HepG2 (cell line): ENCODE data around the gene SPAG4. TPM values are rescaled to one million over a fixed set of nuclear protein-coding genes. Genes with fewer than 3 reads are reported as not detected.

Experiments
- CENPX ChIP-seq: sonication (generic); formaldehyde crosslinking; IDR thresholded peaks from 2 replicates; pipeline ENCODE4 v1.9.0; 2021; ENCODE audit warnings: mild to moderate bottlenecking, missing genetic modification reagents, moderate library complexity
- MATR3 ChIP-seq: sonication (generic); formaldehyde crosslinking; IDR thresholded peaks from 2 replicates; pipeline ENCODE4 v1.4.0; 2020; ENCODE audit warnings: missing genetic modification reagents
- NCOA5 ChIP-seq: sonication (generic); formaldehyde crosslinking; IDR thresholded peaks from 2 replicates; pipeline ENCODE4 v1.4.0; 2020; ENCODE audit warnings: missing genetic modification reagents
- NFKBIZ ChIP-seq: IDR thresholded peaks from 2 replicates; pipeline ENCODE4 v1.6.1; 2018; ENCODE audit warnings: missing genetic modification reagents, missing compliant biosample characterization
- RFX3 ChIP-seq: IDR thresholded peaks from 2 replicates; pipeline ENCODE4 v1.6.1; 2016; ENCODE audit warnings: missing biosample characterization, missing genetic modification reagents
- SCMH1 ChIP-seq: sonication (generic); formaldehyde crosslinking; IDR thresholded peaks from 2 replicates; pipeline ENCODE4 v1.9.0; 2021; ENCODE audit warnings: missing genetic modification reagents, mild to moderate bottlenecking, borderline replicate concordance
- TAF15 ChIP-seq: fragments of 200-400 bp; formaldehyde crosslinking; IDR thresholded peaks from one replicate; pipeline ENCODE4 v1.6.1; 2018; ENCODE audit warnings: mild to moderate bottlenecking, low read depth, low read length; ENCODE audit not compliant: poor library complexity, severe bottlenecking
- ZBTB42 ChIP-seq: sonication (generic); formaldehyde crosslinking; IDR thresholded peaks from 2 replicates; pipeline ENCODE4 v1.5.0; 2020; ENCODE audit warnings: mild to moderate bottlenecking, missing genetic modification reagents
- ZFP90 ChIP-seq: sonication (generic); formaldehyde crosslinking; IDR thresholded peaks from 2 replicates; pipeline ENCODE4 v1.8.0; 2022; ENCODE audit warnings: missing genetic modification reagents, mild to moderate bottlenecking, inconsistent platforms, borderline replicate concordance
- ZNF235 ChIP-seq: sonication (generic); formaldehyde crosslinking; IDR thresholded peaks from 2 replicates; pipeline ENCODE4 v1.8.1; 2023; ENCODE audit warnings: mild to moderate bottlenecking, missing genetic modification reagents, borderline replicate concordance
- ZNF264 ChIP-seq: sonication (generic); formaldehyde crosslinking; IDR thresholded peaks from 2 replicates; pipeline ENCODE4 v1.4.0; 2020; ENCODE audit warnings: missing genetic modification reagents
- ZNF460 ChIP-seq: sonication (generic); formaldehyde crosslinking; IDR thresholded peaks from 2 replicates; pipeline ENCODE4 v1.5.1; 2020; ENCODE audit warnings: missing genetic modification reagents, mild to moderate bottlenecking, borderline replicate concordance
- ZNF746 ChIP-seq: sonication (generic); formaldehyde crosslinking; IDR thresholded peaks from 2 replicates; pipeline ENCODE4 v1.8.0; 2022; ENCODE audit warnings: mild to moderate bottlenecking, missing genetic modification reagents
- polyA plus RNA-seq, 8 experiments: library from polyadenylated mRNA; depleted of rRNA in 3 of 8; stranded (reverse) in 7 of 8; unstranded in 1 of 8; fragments of >200 nt; fragmentation: Illumina TruSeq in 4 of 8; extraction: Trizol in 4 of 8; gene quantifications; 2 replicates each; pipeline versions ENCODE4 v1.2.1 to v1.2.3, GENCODE V29; 2011 to 2016; ENCODE audit warnings: low read depth in 4 of 8, missing spikeins in 1 of 8, mixed read lengths in 1 of 8; ENCODE audit not compliant: insufficient read depth in 1 of 8
- total RNA-seq, 5 experiments: library from RNA; depleted of rRNA; stranded (reverse); fragments of >200 nt; fragmentation: Illumina TruSeq; extraction: Trizol; gene quantifications; 2 replicates each; pipeline ENCODE4 v1.2.3, GENCODE V29; 2016; ENCODE audit warnings: low read depth in 1 of 5
- TF ChIP-seq, protein P1 (sequence below): sonication (generic); formaldehyde crosslinking; IDR thresholded peaks from 2 replicates; pipeline ENCODE4 v1.5.0; 2020; ENCODE audit warnings: missing genetic modification reagents
- TF ChIP-seq, protein P2 (sequence below): sonication (generic); formaldehyde crosslinking; IDR thresholded peaks from 2 replicates; pipeline ENCODE4 v1.4.0; 2020; ENCODE audit warnings: missing genetic modification reagents; ENCODE audit errors: not compliant biosample characterization
- TF ChIP-seq, protein P3 (sequence below): sonication (generic); formaldehyde crosslinking; IDR thresholded peaks from 2 replicates; pipeline ENCODE4 v1.4.0; 2020; ENCODE audit warnings: low read depth, mild to moderate bottlenecking, missing genetic modification reagents
- TF ChIP-seq, protein P4 (sequence below): sonication (generic); formaldehyde crosslinking; IDR thresholded peaks from 2 replicates; pipeline ENCODE4 v1.9.0; 2022; ENCODE audit warnings: low read depth, missing genetic modification reagents
- TF ChIP-seq, protein P5 (sequence below): sonication (generic); formaldehyde crosslinking; IDR thresholded peaks from 2 replicates; pipeline ENCODE4 v1.8.0; 2022; ENCODE audit warnings: mild to moderate bottlenecking, missing genetic modification reagents; ENCODE audit not compliant: insufficient replicate concordance
- TF ChIP-seq, protein P6 (sequence below): IDR thresholded peaks from 2 replicates; pipeline ENCODE4 v1.6.1; 2018; ENCODE audit warnings: missing genetic modification reagents

SPAG4 gene
- total and polyA plus RNA-seq, 2 of the 13 experiments (the other 11 are each of a cell fraction or from before 2014, with no cell fraction given), result 5.8 to 137 TPM

DNA sequence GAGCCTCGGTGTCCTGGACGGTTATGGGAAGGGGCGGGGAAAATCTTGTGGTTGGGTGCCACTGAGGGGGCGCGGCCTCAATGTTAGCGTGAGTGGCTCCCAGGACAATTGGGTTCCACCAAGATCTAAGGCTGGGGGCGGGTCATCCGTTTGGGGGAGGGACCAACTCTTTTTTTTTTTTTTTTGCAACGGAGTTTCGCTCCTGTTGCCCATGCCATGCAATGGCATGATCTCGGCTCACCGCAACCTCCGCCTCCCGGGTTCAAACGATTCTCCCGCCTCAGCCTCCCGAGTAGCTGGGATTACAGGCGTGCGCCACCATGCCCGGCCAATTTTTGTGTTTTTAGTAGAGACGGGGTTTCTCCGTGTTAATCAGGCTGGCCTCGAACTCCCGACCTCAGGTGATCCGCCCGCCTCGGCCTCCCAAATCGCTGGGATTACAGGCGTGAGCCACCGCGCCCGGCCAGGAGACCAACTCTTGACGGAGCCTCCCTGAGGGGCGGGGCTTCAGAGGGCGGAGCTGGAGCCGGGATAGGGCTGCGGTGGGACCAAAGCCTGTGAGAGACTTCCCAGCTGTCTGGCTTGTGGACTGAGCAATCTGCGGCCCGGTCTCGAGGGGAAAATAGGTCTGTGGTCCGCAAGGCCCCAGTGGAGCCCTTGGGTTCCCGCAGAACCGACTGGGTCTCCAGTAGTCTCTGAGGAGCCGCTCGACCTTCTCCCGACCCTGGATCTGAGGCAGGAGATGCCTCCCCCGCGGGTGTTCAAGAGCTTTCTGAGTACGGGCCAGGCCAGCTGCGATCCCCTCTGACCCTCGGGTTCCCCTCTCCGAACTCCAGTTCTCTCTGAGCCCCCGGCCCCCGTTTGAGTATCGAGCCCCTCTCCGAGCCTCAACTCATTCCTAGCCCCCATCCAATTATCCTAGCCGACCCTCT is 1.1 kb downstream of the SPAG4 start (continued):
- TF ChIP-seq, protein P1, sequence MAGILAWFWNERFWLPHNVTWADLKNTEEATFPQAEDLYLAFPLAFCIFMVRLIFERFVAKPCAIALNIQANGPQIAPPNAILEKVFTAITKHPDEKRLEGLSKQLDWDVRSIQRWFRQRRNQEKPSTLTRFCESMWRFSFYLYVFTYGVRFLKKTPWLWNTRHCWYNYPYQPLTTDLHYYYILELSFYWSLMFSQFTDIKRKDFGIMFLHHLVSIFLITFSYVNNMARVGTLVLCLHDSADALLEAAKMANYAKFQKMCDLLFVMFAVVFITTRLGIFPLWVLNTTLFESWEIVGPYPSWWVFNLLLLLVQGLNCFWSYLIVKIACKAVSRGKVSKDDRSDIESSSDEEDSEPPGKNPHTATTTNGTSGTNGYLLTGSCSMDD (CRISPR knock-in tag), result no peak
- TF ChIP-seq NFKBIZ, result peak; percentile 47; the same call in 1 of the 2 replicates
- TF ChIP-seq, protein P2, sequence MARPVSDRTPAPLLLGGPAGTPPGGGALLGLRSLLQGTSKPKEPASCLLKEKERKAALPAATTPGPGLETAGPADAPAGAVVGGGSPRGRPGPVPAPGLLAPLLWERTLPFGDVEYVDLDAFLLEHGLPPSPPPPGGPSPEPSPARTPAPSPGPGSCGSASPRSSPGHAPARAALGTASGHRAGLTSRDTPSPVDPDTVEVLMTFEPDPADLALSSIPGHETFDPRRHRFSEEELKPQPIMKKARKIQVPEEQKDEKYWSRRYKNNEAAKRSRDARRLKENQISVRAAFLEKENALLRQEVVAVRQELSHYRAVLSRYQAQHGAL, result peak; percentile 4
- peak; percentile 17; the same call in 1 of the 2 replicates for TF ChIP-seq ZNF746
- peak; percentile 80; the same call in 1 of the 2 replicates for TF ChIP-seq ZNF235 (CRISPR knock-in tag)
- TF ChIP-seq ZNF460 (CRISPR knock-in tag), result peak; percentile 100
- peak; percentile 97 for TF ChIP-seq TAF15
- TF ChIP-seq, protein P3, sequence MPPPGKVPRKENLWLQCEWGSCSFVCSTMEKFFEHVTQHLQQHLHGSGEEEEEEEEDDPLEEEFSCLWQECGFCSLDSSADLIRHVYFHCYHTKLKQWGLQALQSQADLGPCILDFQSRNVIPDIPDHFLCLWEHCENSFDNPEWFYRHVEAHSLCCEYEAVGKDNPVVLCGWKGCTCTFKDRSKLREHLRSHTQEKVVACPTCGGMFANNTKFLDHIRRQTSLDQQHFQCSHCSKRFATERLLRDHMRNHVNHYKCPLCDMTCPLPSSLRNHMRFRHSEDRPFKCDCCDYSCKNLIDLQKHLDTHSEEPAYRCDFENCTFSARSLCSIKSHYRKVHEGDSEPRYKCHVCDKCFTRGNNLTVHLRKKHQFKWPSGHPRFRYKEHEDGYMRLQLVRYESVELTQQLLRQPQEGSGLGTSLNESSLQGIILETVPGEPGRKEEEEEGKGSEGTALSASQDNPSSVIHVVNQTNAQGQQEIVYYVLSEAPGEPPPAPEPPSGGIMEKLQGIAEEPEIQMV, result peak; percentile 79; the same call in 1 of the 2 replicates
- no peak for TF ChIP-seq RFX3
- no peak for TF ChIP-seq ZBTB42 (CRISPR knock-in tag)
- TF ChIP-seq, protein P4, sequence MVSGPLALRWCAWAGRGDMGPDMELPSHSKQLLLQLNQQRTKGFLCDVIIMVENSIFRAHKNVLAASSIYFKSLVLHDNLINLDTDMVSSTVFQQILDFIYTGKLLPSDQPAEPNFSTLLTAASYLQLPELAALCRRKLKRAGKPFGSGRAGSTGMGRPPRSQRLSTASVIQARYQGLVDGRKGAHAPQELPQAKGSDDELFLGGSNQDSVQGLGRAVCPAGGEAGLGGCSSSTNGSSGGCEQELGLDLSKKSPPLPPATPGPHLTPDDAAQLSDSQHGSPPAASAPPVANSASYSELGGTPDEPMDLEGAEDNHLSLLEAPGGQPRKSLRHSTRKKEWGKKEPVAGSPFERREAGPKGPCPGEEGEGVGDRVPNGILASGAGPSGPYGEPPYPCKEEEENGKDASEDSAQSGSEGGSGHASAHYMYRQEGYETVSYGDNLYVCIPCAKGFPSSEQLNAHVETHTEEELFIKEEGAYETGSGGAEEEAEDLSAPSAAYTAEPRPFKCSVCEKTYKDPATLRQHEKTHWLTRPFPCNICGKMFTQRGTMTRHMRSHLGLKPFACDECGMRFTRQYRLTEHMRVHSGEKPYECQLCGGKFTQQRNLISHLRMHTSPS (CRISPR knock-in tag), result no peak
- peak; percentile 89 for TF ChIP-seq ZNF264 (CRISPR knock-in tag)
- TF ChIP-seq SCMH1 (CRISPR knock-in tag), result no peak
- no peak for TF ChIP-seq MATR3 (CRISPR knock-in tag)
- 0 out of 2 replicates have a peak, but pooled peaks have one; percentile 90 for TF ChIP-seq NCOA5
- TF ChIP-seq ZFP90 (CRISPR knock-in tag), result peak; percentile 27; the same call in 1 of the 2 replicates
- no peak for TF ChIP-seq CENPX (CRISPR knock-in tag)
- TF ChIP-seq, protein P5, sequence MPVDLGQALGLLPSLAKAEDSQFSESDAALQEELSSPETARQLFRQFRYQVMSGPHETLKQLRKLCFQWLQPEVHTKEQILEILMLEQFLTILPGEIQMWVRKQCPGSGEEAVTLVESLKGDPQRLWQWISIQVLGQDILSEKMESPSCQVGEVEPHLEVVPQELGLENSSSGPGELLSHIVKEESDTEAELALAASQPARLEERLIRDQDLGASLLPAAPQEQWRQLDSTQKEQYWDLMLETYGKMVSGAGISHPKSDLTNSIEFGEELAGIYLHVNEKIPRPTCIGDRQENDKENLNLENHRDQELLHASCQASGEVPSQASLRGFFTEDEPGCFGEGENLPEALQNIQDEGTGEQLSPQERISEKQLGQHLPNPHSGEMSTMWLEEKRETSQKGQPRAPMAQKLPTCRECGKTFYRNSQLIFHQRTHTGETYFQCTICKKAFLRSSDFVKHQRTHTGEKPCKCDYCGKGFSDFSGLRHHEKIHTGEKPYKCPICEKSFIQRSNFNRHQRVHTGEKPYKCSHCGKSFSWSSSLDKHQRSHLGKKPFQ (CRISPR knock-in tag), result peak; percentile 93
- TF ChIP-seq, protein P6, sequence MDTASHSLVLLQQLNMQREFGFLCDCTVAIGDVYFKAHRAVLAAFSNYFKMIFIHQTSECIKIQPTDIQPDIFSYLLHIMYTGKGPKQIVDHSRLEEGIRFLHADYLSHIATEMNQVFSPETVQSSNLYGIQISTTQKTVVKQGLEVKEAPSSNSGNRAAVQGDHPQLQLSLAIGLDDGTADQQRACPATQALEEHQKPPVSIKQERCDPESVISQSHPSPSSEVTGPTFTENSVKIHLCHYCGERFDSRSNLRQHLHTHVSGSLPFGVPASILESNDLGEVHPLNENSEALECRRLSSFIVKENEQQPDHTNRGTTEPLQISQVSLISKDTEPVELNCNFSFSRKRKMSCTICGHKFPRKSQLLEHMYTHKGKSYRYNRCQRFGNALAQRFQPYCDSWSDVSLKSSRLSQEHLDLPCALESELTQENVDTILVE (CRISPR knock-in tag), result no peak
